ENCODE results near the gene NETO2. TPM values are rescaled to one million over a fixed set of nuclear protein-coding genes. Genes with fewer than 3 reads are reported as not detected.

The NETO2 gene
- total and polyA plus RNA-seq, 2 of the 13 experiments (the other 11 are each of a cell fraction or from before 2014, with no cell fraction given) = 8.2 to 13.5 TPM

GRCh38 chr16:47143677-47144558 is at the start of gene NETO2 (continued):
- TF ChIP-seq ZNF672 (CRISPR knock-in tag; IDR thresholded peaks at IDR 0.05) (no peak), KDM2A (CRISPR knock-in tag; IDR thresholded peaks at IDR 0.05; ENCODE audit: borderline replicate concordance, low read depth) (peak; percentile 92; the same call in 1 of the 2 replicates), ZFP1 (CRISPR knock-in tag; IDR thresholded peaks at IDR 0.05) (no peak), ATF5 (CRISPR knock-in tag; IDR thresholded peaks at IDR 0.05; ENCODE audit: low read depth) (peak; percentile 66; the same call in 1 of the 2 replicates), ZBTB39 (CRISPR knock-in tag; IDR thresholded peaks at IDR 0.05) (no peak), ZFX (CRISPR knock-in tag; IDR thresholded peaks at IDR 0.05; ENCODE audit: low read depth) (peak; percentile 42; the same call in 1 of the 2 replicates), ZNF10 (CRISPR knock-in tag; IDR thresholded peaks at IDR 0.05; ENCODE audit: borderline replicate concordance, low read depth) (no peak), FOXP1 (IDR thresholded peaks at IDR 0.05) (no peak), FOXP1 (CRISPR knock-in tag; IDR thresholded peaks at IDR 0.05) (no peak), ZNF768 (CRISPR knock-in tag; IDR thresholded peaks at IDR 0.05) (peak; percentile 71; the same call in 1 of the 2 replicates), THAP9 (CRISPR knock-in tag; IDR thresholded peaks at IDR 0.05; ENCODE audit: borderline replicate concordance) (peak; percentile 64; the same call in 1 of the 2 replicates), NFYC (CRISPR knock-in tag; IDR thresholded peaks at IDR 0.05) (no peak), ZNF451 (CRISPR knock-in tag; IDR thresholded peaks at IDR 0.05) (no peak), ZNF354B (CRISPR knock-in tag; IDR thresholded peaks at IDR 0.05) (no peak), XBP1 (CRISPR knock-in tag; IDR thresholded peaks at IDR 0.05) (no peak), MEIS1 (CRISPR knock-in tag; IDR thresholded peaks at IDR 0.05; ENCODE audit: borderline replicate concordance) (peak; percentile 40), ZMYM3 (CRISPR knock-in tag; IDR thresholded peaks at IDR 0.05) (no peak), KDM1A (CRISPR knock-in tag; IDR thresholded peaks at IDR 0.05) (no peak), RFX5 (IDR thresholded peaks at IDR 0.05; ENCODE audit: low read depth, low read length) (no peak), GPBP1L1 (CRISPR knock-in tag; IDR thresholded peaks at IDR 0.05) (no peak), HDAC2 (CRISPR knock-in tag; IDR thresholded peaks at IDR 0.05) (0 out of 2 replicates have a peak, but pooled peaks have one; percentile 45), RBFOX2 (IDR thresholded peaks at IDR 0.05; ENCODE audit: low read depth, low read length) (peak; percentile 18; the same call in 1 of the 2 replicates), MTF1 (CRISPR knock-in tag; IDR thresholded peaks at IDR 0.05) (no peak), MED1 (CRISPR knock-in tag; IDR thresholded peaks at IDR 0.05) (no peak), ZNF207 (IDR thresholded peaks at IDR 0.05; ENCODE audit: borderline replicate concordance) (no peak)

Measured in HepG2 (cell line).